LNCaP clone FGC (cell line): Measurements from ENCODE around the gene UBE2QL1.

ENCODE experiments used
- DNase-seq: peaks from one replicate; pipeline ENCODE4 v3.0.0-alpha.2; 2011; ENCODE audit warnings: low read depth
- H3K4me3 ChIP-seq: 2 replicates; pipeline ENCODE4 v1.5.1; 2011; ENCODE audit warnings: mild to moderate bottlenecking, low read depth, low read length, control low read depth
- CTCF ChIP-seq: IDR thresholded peaks from 2 replicates; pipeline ENCODE4 v1.5.1; 2012; ENCODE audit warnings: mild to moderate bottlenecking; ENCODE audit not compliant: control insufficient read depth, insufficient read depth; ENCODE audit errors: extremely low read depth

UBE2QL1 gene

DNA sequence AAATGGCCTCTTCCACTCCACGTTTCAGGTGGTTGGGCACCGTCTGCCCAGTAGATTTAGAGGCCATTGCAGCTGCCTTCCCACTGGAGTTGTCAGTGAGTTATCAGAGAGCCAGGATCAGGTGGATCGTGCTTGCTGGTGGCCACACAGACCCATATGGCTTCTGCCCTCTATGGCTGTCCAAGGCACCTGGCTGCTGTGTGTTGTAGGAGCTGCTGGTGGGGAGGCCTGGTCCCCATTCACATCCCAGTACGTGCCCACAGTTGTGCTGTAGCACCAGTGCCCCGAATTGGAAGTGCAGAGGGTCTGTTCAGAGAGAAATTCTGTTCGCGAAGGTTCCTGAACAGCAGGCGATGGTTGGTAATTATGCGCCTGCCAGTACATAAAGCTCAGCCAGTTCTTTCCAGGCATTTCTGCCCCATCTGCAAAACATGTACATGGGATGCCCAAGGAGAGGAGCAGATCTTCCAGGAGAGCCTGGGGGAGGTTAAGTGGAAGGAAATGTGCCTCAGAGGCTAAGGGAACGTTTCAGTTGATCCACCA, 41.1 kb downstream of the UBE2QL1 start:
- no peak for DNase-seq
- no peak for TF ChIP-seq CTCF

GRCh38 chr5:6490246-6490645, 41.6 kb downstream of the UBE2QL1 start:
- no peak for TF ChIP-seq CTCF
- H3K4me3 ChIP-seq = no peak overlapping the region
- no peak for DNase-seq

More for the DNA sequence above, 41.1 kb downstream of the UBE2QL1 start:
- no peak overlapping the region for H3K4me3 ChIP-seq

DNA sequence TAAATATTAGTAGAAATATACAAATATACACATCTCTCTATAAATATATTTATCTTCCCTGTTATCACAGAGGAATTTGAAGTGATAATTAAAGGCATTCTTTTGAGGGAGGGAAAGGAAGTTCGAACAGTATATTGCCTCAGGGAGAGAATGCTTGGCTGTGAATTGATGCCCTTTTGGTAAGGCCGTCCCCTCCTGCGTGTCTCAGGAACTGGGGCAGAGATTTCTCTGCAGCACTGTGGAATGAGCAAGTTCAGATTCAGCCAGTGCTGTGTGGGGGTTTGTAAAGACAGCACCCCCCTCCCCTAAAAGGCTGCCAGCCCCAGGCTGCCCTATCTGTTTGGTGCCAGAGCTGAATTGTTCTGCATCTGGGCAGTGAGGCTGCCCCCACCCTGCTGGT, 42.0 kb downstream of the UBE2QL1 start:
- DNase-seq = no peak
- TF ChIP-seq CTCF = no peak
- no peak overlapping the region for H3K4me3 ChIP-seq

GRCh38 chr5:6491196-6491918, 42.7 kb downstream of the UBE2QL1 start:
- no peak overlapping the region for H3K4me3 ChIP-seq
- TF ChIP-seq CTCF = no peak
- DNase-seq = no peak

DNA sequence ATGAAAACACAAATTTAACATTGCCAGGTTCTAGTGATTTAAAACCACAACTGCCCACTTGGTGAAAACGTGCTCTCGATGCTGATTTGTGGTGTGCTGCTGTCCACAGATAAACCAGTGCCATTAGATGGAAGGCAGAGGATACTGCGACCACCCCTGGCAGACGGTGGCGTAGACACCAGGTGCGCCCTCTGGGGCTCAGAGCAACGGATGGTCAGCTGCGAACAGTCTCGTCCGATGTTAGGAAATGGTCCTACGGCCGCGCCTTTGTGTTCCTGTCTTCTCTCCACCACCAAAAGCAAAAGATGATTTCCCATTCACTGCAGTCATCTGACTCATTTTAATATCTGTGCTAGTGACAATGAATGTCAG, 43.2 kb downstream of the UBE2QL1 start:
- no peak overlapping the region for H3K4me3 ChIP-seq
- DNase-seq = no peak
- TF ChIP-seq CTCF = no peak

DNA sequence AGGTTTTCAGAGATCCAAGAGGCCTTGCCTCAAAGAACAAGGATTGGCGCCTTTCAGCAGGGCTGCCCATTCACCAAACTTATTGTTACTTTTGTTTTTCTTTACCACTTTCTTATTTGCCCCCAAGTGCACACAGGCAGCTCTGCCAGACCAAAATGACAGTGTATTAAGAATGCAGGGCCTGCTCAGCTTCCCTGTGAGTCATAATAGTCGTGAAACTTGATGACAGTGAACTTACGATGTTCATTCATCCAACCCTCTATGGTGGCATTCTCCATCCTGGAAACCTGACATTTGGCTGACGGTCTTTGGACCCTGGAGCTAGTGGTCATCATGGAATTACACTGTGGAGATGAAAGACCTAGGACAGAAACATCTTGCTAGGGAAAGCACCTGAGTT, 44.3 kb downstream of the UBE2QL1 start:
- no peak for DNase-seq
- H3K4me3 ChIP-seq = no peak overlapping the region
- TF ChIP-seq CTCF = no peak
